SH-SY5Y (cell line): ENCODE measurements around the gene ZFR.

Experiments used
- GATA2 ChIP-seq: IDR thresholded peaks from 2 replicates; pipeline ENCODE4 v1.6.1; 2011; ENCODE audit warnings: mild to moderate bottlenecking, low read depth, low read length
- GATA3 ChIP-seq: IDR thresholded peaks from 2 replicates; pipeline ENCODE4 v1.6.1; 2011; ENCODE audit warnings: low read depth, mild to moderate bottlenecking, low read length, moderate library complexity

DNA sequence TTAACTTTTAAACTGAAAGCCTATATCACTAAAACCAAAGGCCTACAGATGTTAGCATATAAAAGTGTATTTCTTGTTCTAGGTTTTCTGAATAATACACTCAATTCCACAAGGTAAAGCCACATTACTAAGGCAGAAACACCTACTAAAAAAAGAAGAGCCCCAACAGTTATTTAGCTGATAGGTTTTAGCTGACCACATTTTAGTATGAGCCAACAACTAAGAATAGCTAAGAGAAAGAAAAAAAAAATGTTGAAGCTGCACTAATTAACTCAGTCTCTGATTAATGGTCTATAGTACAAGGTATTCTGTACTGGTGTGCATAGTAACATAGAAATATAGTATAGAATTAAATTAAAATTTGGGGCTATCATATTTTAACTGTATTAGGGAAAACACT is 23.5 kb downstream of the ZFR start:
- TF ChIP-seq GATA3 (no peak), GATA2 (no peak)
